ENCODE data around the gene MICAL3. TPM values are rescaled to one million over a fixed set of nuclear protein-coding genes. Genes with fewer than 3 reads are reported as not detected.

The MICAL3 gene
- polyA plus RNA-seq, 1 donor from 2014 or later, result 28.1 TPM

DNA sequence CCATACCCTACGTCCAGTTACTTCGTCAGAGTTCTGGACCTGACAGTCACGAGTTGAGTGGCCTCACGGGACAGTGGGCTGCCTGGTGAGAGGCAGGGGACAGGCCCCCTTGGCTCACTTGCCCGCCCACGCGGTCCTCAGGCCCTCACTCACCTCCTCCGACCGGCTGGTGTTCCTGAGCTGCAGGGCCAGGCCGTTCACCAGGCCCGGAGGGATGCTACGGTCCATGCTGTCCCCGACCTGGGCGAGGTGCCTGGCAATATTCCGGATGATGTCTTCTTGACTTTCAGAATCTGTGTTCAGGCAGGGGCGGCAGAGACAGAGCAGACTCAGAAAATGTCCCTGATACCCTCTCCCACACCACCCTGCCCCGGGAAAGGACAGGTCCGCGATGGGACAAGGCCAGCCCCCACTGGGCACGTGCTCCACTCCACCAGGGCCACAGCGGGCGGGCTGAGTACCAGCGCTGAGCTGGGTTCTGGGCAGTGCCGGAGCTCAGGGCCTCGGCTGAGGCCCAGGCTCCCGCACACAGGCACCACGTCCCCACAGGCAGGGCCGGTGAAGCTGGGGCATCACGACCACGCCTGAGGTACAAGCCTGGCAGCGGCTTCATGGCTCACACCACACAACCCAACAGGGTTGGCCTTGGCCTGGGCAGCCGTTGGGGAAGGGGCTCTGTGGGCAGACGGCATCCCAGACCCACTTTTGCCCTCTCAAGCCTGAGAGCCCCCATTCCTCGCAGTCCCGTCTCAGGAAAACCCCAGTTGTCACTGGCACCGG lies 285.0 kb downstream of the MICAL3 start:
- H3K27ac ChIP-seq (ENCODE audit: low read length), result no peak overlapping the region
- TF ChIP-seq MXI1 (conservative IDR thresholded peaks at IDR 0.05; ENCODE audit: poor library complexity, severe bottlenecking), result no peak
- TF ChIP-seq RAD21 (conservative IDR thresholded peaks at IDR 0.05), result no peak
- TF ChIP-seq POLR2AphosphoS5 (IDR thresholded peaks at IDR 0.05), result no peak
- TF ChIP-seq, protein P1, sequence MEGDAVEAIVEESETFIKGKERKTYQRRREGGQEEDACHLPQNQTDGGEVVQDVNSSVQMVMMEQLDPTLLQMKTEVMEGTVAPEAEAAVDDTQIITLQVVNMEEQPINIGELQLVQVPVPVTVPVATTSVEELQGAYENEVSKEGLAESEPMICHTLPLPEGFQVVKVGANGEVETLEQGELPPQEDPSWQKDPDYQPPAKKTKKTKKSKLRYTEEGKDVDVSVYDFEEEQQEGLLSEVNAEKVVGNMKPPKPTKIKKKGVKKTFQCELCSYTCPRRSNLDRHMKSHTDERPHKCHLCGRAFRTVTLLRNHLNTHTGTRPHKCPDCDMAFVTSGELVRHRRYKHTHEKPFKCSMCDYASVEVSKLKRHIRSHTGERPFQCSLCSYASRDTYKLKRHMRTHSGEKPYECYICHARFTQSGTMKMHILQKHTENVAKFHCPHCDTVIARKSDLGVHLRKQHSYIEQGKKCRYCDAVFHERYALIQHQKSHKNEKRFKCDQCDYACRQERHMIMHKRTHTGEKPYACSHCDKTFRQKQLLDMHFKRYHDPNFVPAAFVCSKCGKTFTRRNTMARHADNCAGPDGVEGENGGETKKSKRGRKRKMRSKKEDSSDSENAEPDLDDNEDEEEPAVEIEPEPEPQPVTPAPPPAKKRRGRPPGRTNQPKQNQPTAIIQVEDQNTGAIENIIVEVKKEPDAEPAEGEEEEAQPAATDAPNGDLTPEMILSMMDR (IDR thresholded peaks at IDR 0.05; ENCODE audit: poor library complexity, severe bottlenecking), result no peak
- no peak for TF ChIP-seq EZH2 (IDR thresholded peaks at IDR 0.05; ENCODE audit: borderline replicate concordance, insufficient read depth, low read length, poor library complexity, severe bottlenecking)

DNA sequence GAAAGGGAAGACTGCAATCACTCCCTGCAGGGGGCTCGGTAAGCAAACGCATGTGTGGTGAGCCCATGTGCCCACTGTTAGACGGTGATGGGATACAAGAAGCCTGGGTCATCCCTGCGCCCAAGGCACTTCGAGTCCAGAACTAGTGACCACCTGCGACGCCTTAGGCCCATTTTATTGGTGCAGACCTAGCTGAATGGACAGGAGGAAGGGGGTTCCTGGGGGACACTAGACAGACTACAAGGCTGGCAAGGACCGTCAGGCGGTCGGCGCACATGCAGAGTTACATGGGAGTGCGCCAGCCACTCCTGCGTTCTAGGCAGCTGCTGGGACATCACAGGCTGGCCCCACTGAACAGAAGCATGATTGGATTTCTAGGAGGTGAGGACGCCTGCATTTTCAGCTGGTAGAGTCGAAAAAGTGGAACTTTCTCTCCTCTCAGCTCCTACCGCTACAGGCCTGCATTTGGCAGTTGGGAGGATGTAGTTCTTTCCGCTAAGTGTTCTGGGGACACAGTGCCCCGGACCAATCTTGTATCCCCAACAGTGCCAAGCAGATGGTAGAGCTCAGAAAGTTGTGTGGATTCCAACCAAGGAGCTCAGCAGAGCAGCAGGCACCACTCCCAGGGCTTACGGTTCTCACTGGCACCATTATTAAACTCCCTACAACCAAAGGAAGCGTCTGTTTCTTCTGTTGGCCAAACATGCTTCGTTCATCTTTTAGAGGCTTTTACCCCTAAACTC lies 285.8 kb downstream of the MICAL3 start:
- Histone ChIP-seq H3F3A (ENCODE audit: insufficient read depth, low read length, poor library complexity, severe bottlenecking) (no peaks in the 10 kb centered on the region), H3K27me3 (ENCODE audit: insufficient read depth, low read depth, low read length) (no peaks in the 10 kb centered on the region), H2AFZ (ENCODE audit: low read depth, low read length) (no peak overlapping the region), H3K79me2 (replicated peaks; ENCODE audit: insufficient read depth, low read length) (no peaks in the 10 kb centered on the region), H3K9ac (ENCODE audit: low read length) (no peak overlapping the region), H3K9me2 (ENCODE audit: insufficient read depth, low read length) (no peaks in the 10 kb centered on the region), H3K9me3 (ENCODE audit: low read length) (no peaks in the 10 kb centered on the region), H3K27ac (ENCODE audit: low read length) (no peak overlapping the region), H3K4me2 (ENCODE audit: low read length) (no peak overlapping the region), H4K20me1 (ENCODE audit: insufficient read depth) (no peaks in the 10 kb centered on the region), H3K4me3 (ENCODE audit: low read length) (no peak overlapping the region), H3K36me3 (ENCODE audit: insufficient read depth, low read length) (no peaks in the 10 kb centered on the region)
- TF ChIP-seq TAF1 (IDR thresholded peaks at IDR 0.05; ENCODE audit: low read depth), result no peak

More for the DNA sequence above, 285.0 kb downstream of the MICAL3 start:
- H4K20me1 ChIP-seq (ENCODE audit: insufficient read depth), result no peaks in the 10 kb centered on the region
- H3K4me3 ChIP-seq (ENCODE audit: low read length), result no peak overlapping the region
- H3K79me2 ChIP-seq (replicated peaks; ENCODE audit: insufficient read depth, low read length), result no peaks in the 10 kb centered on the region
- no peak overlapping the region for H3K9ac ChIP-seq (ENCODE audit: low read length)
- no peak overlapping the region for H2AFZ ChIP-seq (ENCODE audit: low read depth, low read length)
- no peaks in the 10 kb centered on the region for H3F3A ChIP-seq (ENCODE audit: insufficient read depth, low read length, poor library complexity, severe bottlenecking)
- H3K9me3 ChIP-seq (ENCODE audit: low read length), result no peaks in the 10 kb centered on the region
- no peak overlapping the region for H3K4me2 ChIP-seq (ENCODE audit: low read length)
- H3K27me3 ChIP-seq (ENCODE audit: insufficient read depth, low read depth, low read length), result no peaks in the 10 kb centered on the region
- no peaks in the 10 kb centered on the region for H3K36me3 ChIP-seq (ENCODE audit: insufficient read depth, low read length)
- H3K9me2 ChIP-seq (ENCODE audit: insufficient read depth, low read length), result no peaks in the 10 kb centered on the region

Small RNAs within 50 kb of the gene (small RNA-seq; reads per million reads assigned to genes)
- gene MIR3198-1 (0 reads per million in 3 experiments), gene MIR648 (0 reads per million in 3 experiments)

Other genes starting within 250 kb of the MICAL3 start
- gene PEX26, start 53.4 kb upstream of the MICAL3 start, polyA plus RNA-seq, result 30.2 and 43.3 TPM in 2 replicates
- gene TUBA8, start 86.2 kb upstream of the MICAL3 start, polyA plus RNA-seq, result 0.46 and 1.8 TPM in 2 replicates
- gene USP18, start 125.6 kb upstream of the MICAL3 start, polyA plus RNA-seq, result 0.37 and 0.72 TPM in 2 replicates

Data from neural cell (in vitro differentiated cells).